ENCODE measurements around the gene PIK3R3.
A peak's percentile ranks its signal among the peaks of the same experiment; 100 is the strongest.
"Not testable (repeated sequence)": the region's sequence is repeated elsewhere in the genome, so short reads cannot be mapped to it uniquely, and the experiment has no call there.

The PIK3R3 gene

DNA sequence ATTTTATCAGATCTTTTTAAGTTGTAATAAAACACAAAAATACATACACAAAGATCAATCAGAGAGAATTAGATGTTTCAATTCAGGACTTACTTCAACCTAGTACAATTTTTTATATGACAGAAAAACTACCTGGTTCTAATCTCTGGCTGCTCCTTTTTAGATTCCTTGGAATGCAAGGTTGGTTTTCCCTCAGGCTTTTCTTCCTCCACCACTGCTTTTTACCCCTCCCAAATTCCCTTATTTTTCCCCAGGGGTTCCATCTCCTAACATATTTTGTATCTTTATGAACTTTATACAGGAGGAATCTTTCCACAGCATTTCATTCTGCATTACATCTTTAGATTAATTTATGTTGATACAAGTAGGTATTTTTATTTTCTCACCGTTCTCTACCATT lies 33.2 kb downstream of the PIK3R3 start:
- DNase-seq = no peak

DNA sequence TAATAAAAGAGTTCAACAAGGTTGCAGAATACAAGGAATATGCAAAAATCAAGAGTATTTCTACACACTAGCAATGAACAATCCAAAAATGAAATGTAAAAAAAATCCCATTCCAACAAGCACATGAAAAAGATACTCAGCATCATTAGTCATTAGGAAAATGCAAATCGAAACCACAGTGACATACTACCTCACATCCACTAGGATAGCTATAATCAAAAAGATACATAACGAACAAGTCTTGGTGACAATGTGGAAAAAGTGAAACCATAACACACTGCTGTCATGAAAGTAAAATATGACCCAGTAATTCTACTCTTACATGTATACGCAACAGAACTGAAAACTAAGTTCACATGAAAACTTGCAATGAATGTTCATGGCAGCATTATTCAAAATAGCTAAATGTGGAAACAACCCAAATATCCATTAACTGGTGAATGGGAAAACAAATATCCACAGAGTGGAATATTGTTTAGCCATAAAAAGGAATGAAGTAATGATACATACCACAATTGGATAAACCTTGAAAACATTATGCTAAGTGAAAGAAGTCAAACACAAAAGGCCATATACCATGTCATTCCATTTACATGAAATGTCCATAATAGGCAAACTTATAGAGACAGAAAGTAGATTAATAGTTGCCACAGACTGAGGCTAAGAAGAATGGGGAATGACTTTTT lies 34.3 kb downstream of the PIK3R3 start:
- no peak for DNase-seq

DNA sequence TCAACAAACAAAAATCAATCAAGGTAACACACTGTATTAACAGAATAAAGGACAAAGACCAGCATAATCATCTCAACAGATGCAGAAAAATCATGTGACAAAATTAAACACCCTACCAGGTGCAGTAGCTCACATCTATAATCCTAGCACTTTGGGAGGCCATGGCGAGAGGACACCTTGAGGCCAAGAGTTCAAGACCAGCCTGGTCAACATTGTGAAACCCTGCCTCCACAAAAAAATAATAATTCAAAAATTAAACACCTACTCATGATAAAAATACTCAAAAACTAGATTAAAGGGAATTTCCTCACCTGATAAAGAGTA lies 35.3 kb downstream of the PIK3R3 start:
- no peak for DNase-seq

DNA sequence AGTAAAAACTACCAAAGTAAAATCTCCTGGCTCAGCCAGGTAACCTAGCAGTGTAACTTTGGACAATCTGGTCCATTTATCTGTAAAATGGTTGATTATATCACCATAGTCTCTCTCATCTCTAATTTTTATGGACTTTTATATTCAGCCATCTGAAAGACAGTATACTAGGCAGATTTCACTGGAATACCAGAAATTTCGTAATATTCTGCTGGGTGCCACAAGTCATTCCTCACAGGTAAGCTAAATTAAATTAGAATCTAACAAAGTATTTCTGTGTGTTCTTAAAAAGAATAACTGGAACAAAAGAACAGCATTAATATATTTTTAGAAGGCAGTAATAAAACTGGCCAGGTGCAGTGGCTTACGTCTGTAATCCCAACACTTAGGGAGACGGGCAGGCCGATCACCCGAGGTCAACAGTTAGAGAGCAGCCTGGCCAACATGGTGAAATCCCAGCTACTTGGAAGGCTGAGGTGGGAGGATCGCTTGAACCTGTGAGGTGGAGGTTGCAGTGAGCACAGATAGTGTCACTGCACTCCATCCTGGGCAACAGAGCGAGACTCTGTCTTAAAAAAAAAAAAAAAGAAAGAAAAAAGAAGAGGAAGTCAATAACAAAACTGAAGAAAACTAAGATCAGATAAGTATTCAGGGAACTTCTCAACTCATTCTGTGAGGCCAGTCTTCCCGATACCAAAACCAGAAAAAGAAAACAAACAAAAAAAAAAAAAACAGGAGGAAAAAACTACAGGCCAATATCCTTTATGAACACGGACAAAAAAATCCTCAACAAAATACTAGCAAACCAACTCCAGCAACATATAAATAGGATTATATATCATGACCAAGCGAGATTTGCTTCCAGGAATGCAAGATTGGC lies 35.9 kb downstream of the PIK3R3 start:
- no peak for DNase-seq

DNA sequence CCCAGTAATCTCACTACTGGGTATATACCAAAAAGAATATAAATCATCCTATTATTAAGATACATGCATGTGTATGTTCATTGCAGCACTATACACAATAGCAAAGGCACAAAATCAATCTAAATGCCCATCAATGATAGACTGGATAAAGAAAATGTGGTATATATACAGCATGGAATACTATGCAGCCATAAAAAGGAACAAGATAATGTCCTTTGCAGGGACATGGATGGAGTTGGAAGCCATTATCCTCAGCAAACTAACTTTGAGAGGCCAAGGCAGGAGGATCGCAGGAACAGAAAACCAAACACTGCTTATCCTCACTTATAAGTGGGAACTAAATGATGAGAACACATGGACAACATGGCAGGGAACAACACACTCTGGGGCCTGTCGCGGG lies 37.3 kb downstream of the PIK3R3 start:
- DNase-seq = not testable (repeated sequence)

DNA sequence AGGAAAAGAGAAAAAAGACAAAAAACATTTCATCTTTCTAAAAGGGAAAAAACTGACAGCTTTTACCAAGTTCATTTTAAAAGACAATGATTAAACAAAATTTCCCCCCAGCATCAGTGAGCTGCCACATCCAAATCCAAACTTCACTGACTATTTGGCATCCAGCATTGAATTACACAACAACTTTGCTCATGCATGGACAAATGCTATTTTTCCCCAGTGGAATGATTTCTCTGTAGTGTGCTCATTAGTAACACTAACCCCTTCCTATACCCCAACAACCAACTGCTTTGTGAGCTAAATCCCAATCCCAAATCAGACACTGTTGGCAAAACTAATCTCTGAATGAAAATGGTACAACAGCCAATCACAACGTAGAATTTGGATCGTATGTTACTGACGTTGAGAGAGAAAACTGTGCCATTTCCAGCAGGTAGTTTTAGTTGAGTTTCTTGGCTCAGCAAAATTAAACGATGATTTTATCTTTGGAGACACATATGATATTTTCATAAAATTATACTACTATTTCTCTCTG lies 37.9 kb downstream of the PIK3R3 start:
- DNase-seq = no peak

DNA sequence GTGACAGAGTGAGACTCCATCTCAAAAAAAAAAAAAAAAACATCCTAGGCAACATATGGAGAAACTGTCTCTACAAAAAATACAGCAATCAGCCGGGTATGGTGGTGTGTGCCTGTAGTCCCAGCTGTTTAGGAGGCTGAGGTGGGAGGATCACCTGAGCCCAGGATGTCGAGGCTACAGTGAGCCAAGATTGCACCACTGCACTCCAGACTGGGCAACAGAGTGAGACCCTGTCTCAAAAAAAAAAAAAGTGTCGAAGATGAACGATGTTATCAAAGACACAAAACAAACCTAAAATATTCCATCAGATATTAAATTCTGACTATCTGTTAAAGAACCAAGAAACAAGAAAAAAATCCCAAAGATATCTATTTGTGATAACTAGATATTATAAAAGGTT lies 38.6 kb downstream of the PIK3R3 start:
- not testable (repeated sequence) for DNase-seq

DNA sequence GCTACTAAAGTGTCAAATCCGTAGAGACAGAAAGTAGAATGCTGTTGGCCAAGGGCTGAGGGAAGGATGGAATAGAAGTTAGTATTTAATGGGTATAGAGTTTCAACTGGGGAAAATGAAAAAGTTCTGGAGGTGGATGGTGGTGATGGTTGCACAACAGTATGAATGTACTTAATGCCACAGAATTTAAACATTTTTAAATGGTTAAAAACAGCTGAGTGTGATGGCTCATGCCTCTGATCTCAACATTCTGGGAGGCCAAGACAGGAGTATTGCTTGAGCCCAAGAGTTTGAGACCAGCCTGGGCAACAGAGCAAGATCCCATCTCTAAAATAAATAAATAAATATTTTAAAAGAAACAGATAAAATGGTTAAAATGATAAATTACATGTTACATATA lies 44.5 kb downstream of the PIK3R3 start:
- no peak for DNase-seq

DNA sequence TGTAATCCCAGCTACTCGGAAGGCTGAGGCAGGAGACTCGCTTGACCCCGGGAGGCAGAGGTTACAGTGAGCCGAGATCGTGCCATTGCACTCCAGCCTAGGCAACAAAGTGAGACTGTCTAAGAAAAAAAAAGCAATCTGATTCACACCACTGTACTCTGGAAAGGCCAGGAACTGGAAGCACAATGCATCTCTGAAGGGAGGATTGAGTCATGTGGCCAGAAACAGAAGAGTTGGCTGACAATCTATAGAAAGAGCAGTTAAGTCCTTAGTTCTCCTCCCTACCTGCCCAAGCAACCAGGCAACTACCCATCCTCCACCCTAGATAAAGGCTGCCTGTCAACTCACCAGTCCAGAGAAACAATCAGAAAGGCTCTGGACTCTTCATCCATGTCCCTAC lies 45.9 kb downstream of the PIK3R3 start:
- DNase-seq = no peak

DNA sequence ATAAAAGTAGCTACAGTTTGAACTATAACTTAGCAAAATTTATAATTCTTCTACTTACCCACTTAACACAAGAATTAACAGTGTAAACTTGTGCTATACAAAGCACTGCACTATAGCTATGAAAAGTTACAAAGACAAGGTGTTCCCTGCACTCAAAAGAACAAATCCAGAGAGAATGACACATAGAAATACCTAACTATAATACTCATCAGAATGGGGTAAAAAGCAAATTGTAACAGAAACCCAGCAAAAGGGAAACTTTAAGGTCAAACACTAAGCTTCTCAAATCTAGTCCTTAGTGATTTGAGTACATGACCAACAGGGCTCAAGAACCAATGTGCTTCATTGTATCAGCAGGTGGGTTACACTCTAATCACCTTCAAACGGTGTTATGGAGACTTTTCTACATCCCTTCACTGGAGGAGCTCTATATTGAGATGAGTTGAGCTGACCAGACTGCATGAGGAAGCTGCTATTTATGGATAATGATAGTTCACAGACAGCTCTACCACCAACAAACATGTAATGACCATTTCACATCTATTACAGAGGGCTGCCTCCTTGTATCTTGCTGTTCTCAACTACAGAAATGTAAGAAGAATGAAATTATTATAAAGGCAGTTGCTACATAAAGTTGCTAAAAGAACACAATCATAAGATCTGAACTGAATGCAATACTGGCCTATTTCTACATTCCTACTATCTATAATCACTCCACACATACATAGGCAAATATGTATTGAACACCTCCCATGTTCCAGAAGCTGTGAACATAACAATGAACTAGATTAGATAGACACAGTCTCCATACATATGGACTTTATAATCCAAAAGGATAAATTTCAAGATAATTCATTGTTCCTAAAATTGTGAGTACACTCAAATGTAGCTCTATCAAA lies 47.6 kb downstream of the PIK3R3 start:
- no peak for DNase-seq

DNA sequence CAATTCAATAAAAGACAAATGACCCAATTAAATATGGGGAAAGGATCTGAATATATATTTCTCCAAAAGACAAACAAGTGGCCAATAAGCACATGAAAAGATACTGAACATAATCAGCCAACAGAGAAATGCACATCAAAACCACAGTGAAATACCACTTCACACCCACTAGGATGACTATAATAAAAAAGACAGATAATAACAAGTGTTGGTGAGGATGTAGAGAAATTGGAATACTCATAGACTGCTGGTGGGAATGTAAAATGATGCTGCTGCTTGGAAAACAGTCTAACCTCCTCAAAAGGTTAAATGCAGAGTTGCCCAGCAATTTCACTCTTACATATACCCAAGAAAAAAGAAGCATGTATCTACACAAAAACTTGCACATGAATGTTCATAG lies 48.9 kb downstream of the PIK3R3 start:
- DNase-seq = no peak

DNA sequence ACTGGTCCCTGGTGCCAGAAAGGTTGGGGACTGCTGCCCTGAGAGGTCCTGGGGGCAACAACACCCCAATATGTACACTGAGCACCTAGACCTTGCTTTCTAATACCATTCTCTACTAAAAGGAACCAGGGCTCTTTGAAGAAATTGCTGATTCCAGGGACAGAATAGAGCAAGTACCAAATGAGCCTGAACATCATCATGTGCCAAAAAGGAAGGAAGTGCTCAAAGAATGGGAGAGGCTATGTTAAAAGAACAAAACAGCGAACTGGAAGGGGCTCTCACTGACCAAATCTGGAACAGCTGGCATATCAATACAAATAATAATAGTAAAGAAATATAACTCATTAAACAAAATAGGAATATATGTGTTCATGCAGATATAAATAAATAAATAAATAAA lies 50.8 kb downstream of the PIK3R3 start:
- no peak for DNase-seq

DNA sequence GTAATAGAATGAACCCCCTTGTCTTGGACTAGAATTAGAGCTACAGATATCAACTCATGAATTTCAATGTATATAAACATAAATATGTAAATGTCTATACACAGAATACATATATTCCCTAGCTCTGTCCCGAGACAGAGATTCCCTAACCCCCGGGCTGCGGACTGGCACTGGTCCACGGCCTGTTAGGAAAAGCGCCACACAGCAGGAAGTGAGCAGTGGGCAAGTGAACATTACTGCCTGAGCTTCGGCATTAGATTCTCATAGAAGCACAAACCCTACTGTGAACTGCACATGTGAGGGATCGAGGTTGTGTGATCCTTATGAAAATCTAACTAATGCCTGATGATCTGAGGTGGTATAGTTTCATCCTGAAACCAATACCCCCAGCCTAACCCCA lies 51.2 kb downstream of the PIK3R3 start:
- no peak for DNase-seq

DNA sequence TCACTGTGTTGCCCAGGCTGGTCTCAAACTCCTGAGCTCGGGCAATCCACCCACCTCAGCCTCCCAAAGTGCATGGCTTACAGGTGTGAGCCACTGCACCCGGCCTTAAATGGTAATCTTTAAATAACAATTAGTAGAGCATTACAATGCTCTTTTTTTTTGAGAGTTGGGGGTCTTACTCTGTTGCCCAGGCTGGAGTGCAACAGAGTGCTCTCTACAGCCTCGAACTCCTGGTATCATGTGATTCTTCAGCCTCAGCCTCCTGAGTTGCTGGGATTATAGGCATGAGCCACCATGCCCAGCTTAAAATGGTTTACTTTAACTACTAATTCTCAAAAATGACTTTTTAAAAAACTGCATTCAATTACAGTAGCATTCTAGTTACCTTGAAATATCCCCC lies 52.2 kb downstream of the PIK3R3 start:
- no peak for DNase-seq

DNA sequence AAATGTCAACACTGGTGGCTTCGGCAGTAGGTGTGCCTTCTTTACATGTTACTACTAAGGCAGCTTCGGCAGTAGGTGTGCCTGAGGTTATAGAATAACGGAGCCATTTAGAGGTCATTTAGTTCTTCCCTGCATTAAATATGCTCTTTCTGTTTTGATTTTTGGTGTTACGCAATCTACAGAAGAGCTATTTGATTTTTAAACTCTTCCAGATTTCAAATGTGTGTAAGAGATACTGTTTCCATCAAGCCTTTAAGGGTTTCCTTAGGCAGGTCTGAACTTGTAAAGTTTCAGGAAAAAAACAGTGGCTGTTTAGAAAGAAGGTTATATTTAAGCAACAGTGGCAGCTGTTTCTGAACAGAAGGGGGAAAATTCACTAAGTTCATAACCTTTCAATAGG lies 54.8 kb downstream of the PIK3R3 start:
- DNase-seq = no peak

DNA sequence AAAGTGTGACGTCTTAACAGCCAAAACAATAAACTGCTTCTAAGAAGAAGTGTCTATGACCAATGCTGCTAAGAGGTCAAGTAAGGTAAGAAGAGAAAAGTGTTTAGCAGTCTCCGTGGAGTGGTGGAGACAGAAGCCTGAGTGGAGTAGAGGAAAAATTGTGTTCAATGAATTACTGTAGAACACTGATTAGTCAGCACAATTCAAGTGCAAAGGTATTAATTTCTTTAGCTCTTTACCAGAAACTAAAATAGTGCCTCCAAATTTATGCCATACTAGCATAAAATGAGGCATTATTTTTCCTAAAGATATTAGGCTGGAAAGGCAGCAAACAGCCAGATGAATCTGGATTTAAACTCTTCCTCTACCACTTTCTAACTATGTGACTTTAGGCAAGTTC lies 56.1 kb downstream of the PIK3R3 start:
- DNase-seq = no peak

DNA sequence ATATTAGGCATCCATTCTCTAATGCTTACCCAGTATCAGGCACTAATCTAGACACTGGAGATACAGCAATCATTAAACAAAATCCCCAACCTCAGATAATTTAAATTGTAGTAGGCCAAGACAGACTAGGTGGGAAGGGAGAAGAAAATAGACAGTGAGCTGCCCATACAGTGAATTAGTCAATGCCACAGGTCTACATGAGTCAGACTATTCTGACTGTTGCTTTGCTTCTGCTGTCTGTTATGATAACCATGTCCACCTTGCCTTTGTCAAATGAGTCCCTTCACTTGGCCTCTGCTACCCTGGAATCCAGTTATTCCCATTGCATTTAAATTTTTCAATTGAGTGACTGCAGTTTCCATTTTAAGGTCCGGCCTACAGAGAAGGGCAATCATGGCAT lies 59.5 kb downstream of the PIK3R3 start:
- no peak for DNase-seq

DNA sequence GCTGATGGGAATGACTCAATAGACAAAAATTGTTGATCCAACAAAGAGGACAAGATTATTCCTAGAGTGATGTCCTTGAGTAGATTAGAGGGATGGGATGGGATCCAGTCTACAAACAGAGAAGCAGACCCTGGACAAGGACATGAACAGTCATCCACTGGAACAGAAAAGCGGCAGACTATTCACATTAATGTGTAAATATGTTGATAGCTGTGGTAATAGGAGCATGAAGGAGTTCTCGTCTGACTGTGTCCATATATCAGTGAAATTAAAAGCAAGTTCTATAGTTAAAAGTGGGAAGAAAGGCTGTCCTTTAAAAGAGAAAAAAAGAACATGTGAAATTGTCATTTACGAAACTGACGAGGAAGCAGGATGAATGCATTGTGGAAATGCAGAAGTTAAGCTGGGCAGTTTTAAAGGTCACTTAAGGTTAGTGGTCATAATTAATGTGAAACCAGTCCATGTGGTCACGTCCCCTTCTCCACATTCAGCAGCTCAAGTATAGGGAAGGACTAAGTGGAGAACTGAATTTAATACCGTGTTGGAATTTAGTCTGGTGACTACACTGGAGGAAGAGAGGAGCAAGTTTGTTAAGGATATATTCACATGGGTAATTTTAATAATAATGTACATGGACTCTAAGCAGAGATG lies 62.1 kb downstream of the PIK3R3 start:
- DNase-seq = peak; percentile 2

DNA sequence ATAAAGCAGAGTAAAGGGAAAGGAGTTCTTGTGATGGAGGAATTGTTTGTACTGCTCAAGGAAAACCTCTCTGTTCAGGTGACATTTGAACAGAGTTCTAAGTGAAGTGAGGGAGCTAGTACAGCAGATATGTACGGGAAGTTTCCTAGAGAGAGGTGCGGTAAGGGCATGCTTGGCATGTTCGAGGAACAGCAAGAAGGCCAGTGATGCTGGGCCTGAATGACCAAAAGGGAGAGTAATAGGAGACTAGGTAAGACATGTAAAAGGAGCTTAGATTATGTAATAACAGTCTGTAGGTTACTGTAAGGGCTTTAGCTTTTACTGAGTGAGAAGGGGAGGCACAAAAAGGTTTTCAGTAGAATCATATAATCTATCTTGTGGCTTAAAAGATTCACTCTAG lies 63.9 kb downstream of the PIK3R3 start:
- no peak for DNase-seq

DNA sequence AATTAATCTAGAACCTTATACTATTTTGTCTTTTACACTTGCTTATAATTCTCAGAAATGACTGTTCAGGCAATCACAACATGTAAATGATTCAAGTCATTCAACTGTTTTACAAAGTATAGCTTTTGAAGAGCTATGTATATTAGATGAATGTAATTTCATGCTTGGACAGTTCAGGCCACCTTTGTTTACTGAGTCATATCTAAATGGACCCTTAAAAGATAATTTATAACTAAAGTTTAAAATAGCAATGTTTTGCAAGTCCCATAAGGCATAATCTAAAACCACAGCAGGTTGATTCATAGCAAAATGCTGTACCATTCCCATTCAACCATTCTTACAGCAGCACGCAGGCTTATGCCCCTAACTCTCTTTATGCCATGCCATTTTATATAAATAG lies 64.8 kb downstream of the PIK3R3 start:
- no peak for DNase-seq

DNA sequence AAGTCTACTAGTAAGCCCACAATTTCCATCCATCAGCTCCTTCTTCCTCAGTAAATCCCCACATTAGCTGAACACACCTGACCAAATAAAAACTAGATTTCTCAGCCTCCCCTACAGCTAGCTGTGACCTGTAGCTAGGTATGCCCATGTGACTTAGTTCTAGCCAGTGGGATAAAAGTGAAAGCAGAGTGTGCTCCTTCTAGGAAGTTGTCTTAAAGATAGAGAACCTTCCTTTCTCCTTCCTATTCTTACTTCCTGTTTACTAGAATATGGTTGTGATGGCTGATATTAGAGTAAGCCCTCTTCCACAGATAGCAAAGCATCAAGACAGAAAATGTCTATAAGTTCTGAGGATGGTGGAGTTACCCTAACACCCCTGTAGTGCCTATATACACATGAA lies 67.0 kb downstream of the PIK3R3 start:
- no peak for DNase-seq

DNA sequence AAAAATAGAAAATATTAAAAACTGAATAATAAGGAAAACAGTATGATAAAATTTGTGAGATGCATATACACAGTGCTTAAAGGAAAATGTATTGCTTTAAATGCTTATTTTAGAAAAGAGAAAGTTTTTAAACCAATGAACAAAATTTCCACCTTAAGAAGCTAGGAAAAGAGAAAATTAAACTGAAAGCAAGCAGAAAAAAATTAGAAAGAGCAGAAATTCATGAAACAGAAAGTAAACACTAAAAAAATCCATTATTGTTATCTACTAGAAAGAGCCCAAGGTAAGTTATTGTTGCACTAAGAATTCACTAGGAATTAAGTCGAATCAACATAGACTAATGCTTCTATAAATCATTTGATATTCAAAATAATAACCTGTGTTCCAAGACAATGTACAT lies 67.7 kb downstream of the PIK3R3 start:
- no peak for DNase-seq

Data from GDM1 (cell line).